Measurements from ENCODE around the gene P4HB.
A peak's percentile ranks its signal among the peaks of the same experiment; 100 is the strongest.
"Not testable (repeated sequence)": the region's sequence is repeated elsewhere in the genome, so short reads cannot be mapped to it uniquely, and the experiment has no call there.

P4HB gene

GRCh38 chr17:81843713-81844326 is 16.5 kb downstream of the P4HB start:
- POLR2A ChIA-PET (ENCODE audit: low non-redundant PET), result interaction anchor here (0.6 kb wide), 1 partner anchor 110 kb away, joined by 5 read pairs; no protein-coding TSS in a partner anchor
- no peak for DNase-seq (ENCODE audit: low spot score)
- H3K27ac ChIP-seq, result peak overlapping the region; percentile 100
- TF ChIP-seq, protein P1, sequence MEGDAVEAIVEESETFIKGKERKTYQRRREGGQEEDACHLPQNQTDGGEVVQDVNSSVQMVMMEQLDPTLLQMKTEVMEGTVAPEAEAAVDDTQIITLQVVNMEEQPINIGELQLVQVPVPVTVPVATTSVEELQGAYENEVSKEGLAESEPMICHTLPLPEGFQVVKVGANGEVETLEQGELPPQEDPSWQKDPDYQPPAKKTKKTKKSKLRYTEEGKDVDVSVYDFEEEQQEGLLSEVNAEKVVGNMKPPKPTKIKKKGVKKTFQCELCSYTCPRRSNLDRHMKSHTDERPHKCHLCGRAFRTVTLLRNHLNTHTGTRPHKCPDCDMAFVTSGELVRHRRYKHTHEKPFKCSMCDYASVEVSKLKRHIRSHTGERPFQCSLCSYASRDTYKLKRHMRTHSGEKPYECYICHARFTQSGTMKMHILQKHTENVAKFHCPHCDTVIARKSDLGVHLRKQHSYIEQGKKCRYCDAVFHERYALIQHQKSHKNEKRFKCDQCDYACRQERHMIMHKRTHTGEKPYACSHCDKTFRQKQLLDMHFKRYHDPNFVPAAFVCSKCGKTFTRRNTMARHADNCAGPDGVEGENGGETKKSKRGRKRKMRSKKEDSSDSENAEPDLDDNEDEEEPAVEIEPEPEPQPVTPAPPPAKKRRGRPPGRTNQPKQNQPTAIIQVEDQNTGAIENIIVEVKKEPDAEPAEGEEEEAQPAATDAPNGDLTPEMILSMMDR (conservative IDR thresholded peaks at IDR 0.05; ENCODE audit: low read depth), result no peak
- CTCF ChIA-PET, result interaction anchor here (0.6 kb wide), 1 partner anchor 137 kb away, joined by 4 read pairs; no protein-coding TSS in a partner anchor

- TF ChIP-seq, protein P1 (conservative IDR thresholded peaks at IDR 0.05; ENCODE audit: low read depth), result no peak
- peak overlapping the region; percentile 100 for H3K27ac ChIP-seq
- POLR2A ChIA-PET (ENCODE audit: low non-redundant PET), result interaction anchor here (0.5 to 0.6 kb wide), 2 partner anchors 9 to 16 kb away, joined by 3 to 4 read pairs; no protein-coding TSS in a partner anchor
- peak; percentile 55 for DNase-seq (ENCODE audit: low spot score)
- CTCF ChIA-PET, result interaction anchor here (0.6 kb wide), 1 partner anchor 38 kb away, joined by 3 read pairs; no protein-coding TSS in a partner anchor
These were observed 17.4 kb downstream of the P4HB start for GRCh38 chr17:81842725-81843504.

DNA sequence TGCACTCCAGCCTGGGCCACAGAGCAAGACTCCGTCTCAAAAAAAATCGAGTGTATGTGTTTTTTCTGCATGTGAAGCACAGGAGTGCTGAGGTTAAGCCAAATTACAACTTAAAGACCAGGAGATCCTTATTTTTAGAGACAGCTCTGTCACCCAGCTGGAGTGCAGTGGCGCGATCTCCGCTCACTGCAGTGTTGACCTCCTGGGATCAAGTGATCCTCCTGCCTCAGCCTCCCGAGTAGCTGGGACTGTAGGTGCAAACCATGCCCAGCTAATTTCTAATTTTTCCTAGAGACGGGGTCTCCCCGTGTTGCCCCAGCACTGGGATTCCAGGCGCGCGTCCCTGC is 18.0 kb downstream of the P4HB start:
- POLR2A ChIA-PET (ENCODE audit: low non-redundant PET), result interaction anchor here (1.6 kb wide), 1 partner anchor 12 kb away, joined by 4 read pairs; no protein-coding TSS in a partner anchor
- TF ChIP-seq, protein P1 (conservative IDR thresholded peaks at IDR 0.05; ENCODE audit: low read depth), result no peak

DNA sequence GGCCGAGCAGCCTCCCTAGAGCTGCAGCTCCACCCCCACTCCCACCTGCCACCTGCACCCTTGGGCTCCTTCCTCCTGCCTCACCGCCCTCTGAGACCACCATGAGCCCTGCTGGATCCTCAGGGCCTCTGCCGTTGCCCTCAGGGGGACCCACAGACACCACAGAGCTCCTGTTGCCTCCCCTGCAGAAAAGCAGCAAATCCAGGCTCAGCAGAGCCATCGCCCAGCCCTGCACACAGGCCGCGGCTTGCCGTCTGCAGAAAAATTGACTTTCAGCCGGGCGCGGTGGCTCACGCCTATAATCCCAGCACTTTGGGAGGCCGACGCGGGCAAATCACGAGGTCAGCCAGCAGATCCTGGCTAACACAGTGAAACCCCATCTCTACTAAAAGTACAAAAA is 18.5 kb downstream of the P4HB start:
- DNase-seq (ENCODE audit: low spot score), result no peak
- peak overlapping the region; percentile 100 for H3K27ac ChIP-seq
- CTCF ChIA-PET, result interaction anchor here (1.1 to 1.2 kb wide), 2 partner anchors 13 to 113 kb away, joined by 3 read pairs; no protein-coding TSS in a partner anchor
- TF ChIP-seq, protein P1 (conservative IDR thresholded peaks at IDR 0.05; ENCODE audit: low read depth), result no peak
- POLR2A ChIA-PET (ENCODE audit: low non-redundant PET), result interaction anchor here (1.0 to 1.6 kb wide), 2 partner anchors 9 to 13 kb away, joined by 4 to 8 read pairs; partner anchors contain the start of gene MCRIP1

More for the DNA sequence above, 18.0 kb downstream of the P4HB start:
- peak overlapping the region; percentile 100 for H3K27ac ChIP-seq
- DNase-seq (ENCODE audit: low spot score), result no peak
- CTCF ChIA-PET, result interaction anchor here (1.2 kb wide), 1 partner anchor 12 kb away, joined by 3 read pairs; no protein-coding TSS in a partner anchor

DNA sequence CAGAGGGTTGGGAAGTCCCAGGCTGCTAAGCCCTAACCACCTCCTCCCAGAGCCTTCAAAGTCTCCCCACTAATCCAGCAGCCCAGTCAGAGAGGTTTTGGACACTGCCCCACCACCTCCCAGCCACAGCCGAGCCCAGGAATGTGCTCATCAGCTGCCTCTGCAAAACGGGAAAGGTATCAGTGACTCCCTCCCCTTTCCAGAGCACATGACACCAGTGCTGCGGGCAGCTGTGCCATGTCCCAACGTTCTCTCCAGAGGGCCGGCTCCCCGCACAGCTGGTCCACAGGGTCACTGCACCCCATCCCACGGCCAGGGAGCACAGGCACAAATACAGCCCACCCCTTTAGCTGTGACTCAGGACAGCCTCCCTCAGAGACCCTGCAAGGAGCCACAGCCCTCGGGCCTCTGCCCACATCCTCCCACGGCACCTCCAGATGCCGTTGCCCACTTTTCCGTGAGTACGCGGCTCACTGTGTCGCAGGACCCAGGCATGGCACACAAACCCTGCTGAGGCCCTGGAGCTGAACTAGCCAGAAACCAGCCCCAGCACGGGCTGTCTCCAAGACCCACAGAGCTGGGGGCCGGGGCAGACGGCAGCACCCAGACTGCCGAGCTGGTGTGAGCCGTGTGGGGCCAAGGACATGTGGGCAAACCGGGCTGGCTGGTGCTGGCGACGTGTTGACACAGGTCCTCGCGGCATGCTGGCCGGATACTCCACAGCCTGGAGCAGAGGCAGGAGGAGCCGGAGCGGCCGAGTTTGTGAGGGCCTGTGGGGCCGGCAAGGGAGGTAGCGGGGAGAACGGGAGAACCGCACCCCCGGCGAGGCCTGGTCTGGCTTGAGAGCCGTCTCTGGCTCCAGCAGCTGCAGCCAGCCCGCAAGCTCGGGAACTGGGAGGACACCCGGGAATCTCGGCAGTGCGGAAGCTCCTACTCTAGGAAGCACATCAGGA is 19.2 kb downstream of the P4HB start:
- TF ChIP-seq, protein P1 (conservative IDR thresholded peaks at IDR 0.05; ENCODE audit: low read depth), result no peak
- H3K27ac ChIP-seq, result peak overlapping the region; percentile 100
- DNase-seq (ENCODE audit: low spot score), result peak; percentile 67
- ChIA-PET POLR2A (ENCODE audit: low non-redundant PET) (interaction anchor here (1.0 to 1.6 kb wide), 2 partner anchors 8 to 14 kb away, joined by 4 to 8 read pairs; partner anchors contain the start of gene MCRIP1), CTCF (interaction anchor here (0.6 to 1.2 kb wide), 4 partner anchors 14 to 1025 kb away, joined by 3 to 6 read pairs (median 3); no protein-coding TSS in a partner anchor)

GRCh38 chr17:81840059-81840458 is 20.3 kb downstream of the P4HB start:
- CTCF ChIA-PET, result interaction anchor here (0.6 kb wide), 1 partner anchor 19 kb away, joined by 3 read pairs; no protein-coding TSS in a partner anchor
- peak overlapping the region; percentile 100 for H3K27ac ChIP-seq
- DNase-seq (ENCODE audit: low spot score); POLR2A ChIA-PET (ENCODE audit: low non-redundant PET): not testable (repeated sequence)
